Esophagus (tissue), 2 donors: Measurements from ENCODE around the gene CD1C. TPM values are rescaled to one million over a fixed set of nuclear protein-coding genes. Genes with fewer than 3 reads are reported as not detected.

Experiments
- H3K27ac ChIP-seq, 2 donors: one replicate each; pipeline ENCODE4 v1.5.1; 2013; ENCODE audit warnings: low read depth in 2 of 2, mild to moderate bottlenecking in 2 of 2, inconsistent platforms in 1 of 2, low read length in 1 of 2, moderate library complexity in 1 of 2
- H3K27me3 ChIP-seq, 2 donors: one replicate each; pipeline ENCODE4 v1.6.1; 2013; ENCODE audit warnings: low read length in 2 of 2, control low read depth in 1 of 2, mild to moderate bottlenecking in 1 of 2; ENCODE audit not compliant: insufficient read depth in 2 of 2, control insufficient read depth in 1 of 2
- H3K36me3 ChIP-seq, 2 donors: one replicate each; pipeline ENCODE4 v1.6.1; 2013; ENCODE audit warnings: low read length in 1 of 2; ENCODE audit not compliant: control insufficient read depth in 2 of 2, insufficient read depth in 2 of 2
- H3K4me1 ChIP-seq, 2 donors: one replicate each; pipeline ENCODE4 v1.6.1; 2013; ENCODE audit warnings: low read length in 1 of 2; ENCODE audit not compliant: control insufficient read depth in 2 of 2, insufficient read depth in 2 of 2
- H3K4me3 ChIP-seq, 2 donors: one replicate each; pipeline ENCODE4 v1.5.1; 2013; ENCODE audit warnings: low read length in 2 of 2, mild to moderate bottlenecking in 2 of 2, low read depth in 1 of 2, moderate library complexity in 1 of 2
- H3K9me3 ChIP-seq, 2 donors: one replicate each; pipeline ENCODE4 v1.6.1; 2013; ENCODE audit warnings: mild to moderate bottlenecking in 2 of 2, low read depth in 1 of 2, low read length in 1 of 2, moderate library complexity in 1 of 2; ENCODE audit not compliant: control insufficient read depth in 2 of 2, insufficient read depth in 1 of 2
- WGBS, 2 donors: extraction: QIAGEN DNeasy Blood & Tissue Kit; methylation state at CpG; one replicate each; pipeline ENCODE4 v1.1.7; 2013; 5-methylcytosine and 5-hydroxymethylcytosine counted together
- polyA plus RNA-seq, 2 donors: library from polyadenylated mRNA; stranded (reverse); fragments of 200-250 nt; gene quantifications; one replicate each; pipeline ENCODE4 v1.2.3, GENCODE V29; 2013
- donor health status: healthy with polysubstance abuse.
- donor health status: Bipolar disorder and iron deficiency.

CD1C gene
- polyA plus RNA-seq, 2 donors: 0.31 to 1.9 TPM

GRCh38 chr1:158311066-158311465, 21.3 kb downstream of the CD1C start:
- H3K27me3 ChIP-seq: no peaks in the 10 kb centered on the region
- no peaks in the 10 kb centered on the region for H3K9me3 ChIP-seq
- H3K4me3 ChIP-seq: no peak overlapping the region
- no peak overlapping the region for H3K27ac ChIP-seq
- H3K4me1 ChIP-seq: no peaks in the 10 kb centered on the region
- WGBS, 2 donors: 54 to 72% methylated on average over 2 of the region's 2 CpGs
- no peaks in the 10 kb centered on the region for H3K36me3 ChIP-seq

GRCh38 chr1:158323866-158324265, 34.1 kb downstream of the CD1C start:
- no peak overlapping the region for H3K4me3 ChIP-seq
- no peaks in the 10 kb centered on the region for H3K9me3 ChIP-seq
- H3K27ac ChIP-seq: no peak overlapping the region
- WGBS, 2 donors: 56 to 65% methylated on average over 1 of the region's 1 CpG
- H3K27me3 ChIP-seq: no peaks in the 10 kb centered on the region
- no peaks in the 10 kb centered on the region for H3K4me1 ChIP-seq
- no peaks in the 10 kb centered on the region for H3K36me3 ChIP-seq

- 78 to 84% methylated on average over 4 of the region's 4 CpGs for WGBS, 2 donors
- Histone ChIP-seq H3K27ac (no peak overlapping the region), H3K36me3 (no peaks in the 10 kb centered on the region), H3K4me3 (no peak overlapping the region), H3K4me1 (no peaks in the 10 kb centered on the region), H3K9me3 (no peaks in the 10 kb centered on the region), H3K27me3 (no peaks in the 10 kb centered on the region)
Observed at GRCh38 chr1:158324395-158324794, 34.7 kb downstream of the CD1C start.

GRCh38 chr1:158327481-158327880, 37.8 kb downstream of the CD1C start:
- no peak overlapping the region for H3K27ac ChIP-seq
- no peaks in the 10 kb centered on the region for H3K36me3 ChIP-seq
- no peaks in the 10 kb centered on the region for H3K27me3 ChIP-seq
- no peak overlapping the region for H3K4me3 ChIP-seq
- H3K9me3 ChIP-seq: no peaks in the 10 kb centered on the region
- H3K4me1 ChIP-seq: no peaks in the 10 kb centered on the region

- no peaks in the 10 kb centered on the region for H3K4me1 ChIP-seq
- H3K27ac ChIP-seq: no peak overlapping the region
- no peak overlapping the region for H3K4me3 ChIP-seq
- H3K9me3 ChIP-seq: no peaks in the 10 kb centered on the region
- H3K36me3 ChIP-seq: no peaks in the 10 kb centered on the region
- WGBS, 2 donors: 81 to 82% methylated on average over 3 of the region's 3 CpGs
- H3K27me3 ChIP-seq: no peaks in the 10 kb centered on the region
Observed at GRCh38 chr1:158328426-158328825, 38.7 kb downstream of the CD1C start.

- WGBS, 2 donors: 82 to 86% methylated on average over 7 of the region's 7 CpGs
- Histone ChIP-seq H3K27ac (no peak overlapping the region), H3K36me3 (no peaks in the 10 kb centered on the region), H3K9me3 (no peaks in the 10 kb centered on the region), H3K4me3 (no peak overlapping the region), H3K27me3 (no peaks in the 10 kb centered on the region), H3K4me1 (no peaks in the 10 kb centered on the region)
Observed at GRCh38 chr1:158329300-158329699, 39.6 kb downstream of the CD1C start.

GRCh38 chr1:158329733-158330132, 40.0 kb downstream of the CD1C start:
- no peaks in the 10 kb centered on the region for H3K9me3 ChIP-seq
- no peaks in the 10 kb centered on the region for H3K27me3 ChIP-seq
- H3K4me3 ChIP-seq: no peak overlapping the region
- H3K27ac ChIP-seq: no peak overlapping the region
- no peaks in the 10 kb centered on the region for H3K36me3 ChIP-seq
- WGBS, 2 donors: 67 to 75% methylated on average over 3 of the region's 3 CpGs
- H3K4me1 ChIP-seq: no peaks in the 10 kb centered on the region

- Histone ChIP-seq H3K27ac (no peak overlapping the region), H3K27me3 (no peaks in the 10 kb centered on the region), H3K4me1 (no peaks in the 10 kb centered on the region), H3K36me3 (no peaks in the 10 kb centered on the region), H3K4me3 (no peak overlapping the region), H3K9me3 (no peaks in the 10 kb centered on the region)
- WGBS, 2 donors: 74% methylated on average over 11 of the region's 11 CpGs
Observed at GRCh38 chr1:158330391-158331105, 40.8 kb downstream of the CD1C start.

GRCh38 chr1:158331106-158331425, 41.3 kb downstream of the CD1C start:
- H3K4me3 ChIP-seq: no peak overlapping the region
- 78 to 82% methylated on average over 1 of the region's 1 CpG for WGBS, 2 donors
- no peaks in the 10 kb centered on the region for H3K9me3 ChIP-seq
- no peaks in the 10 kb centered on the region for H3K4me1 ChIP-seq
- H3K27ac ChIP-seq: no peak overlapping the region
- H3K36me3 ChIP-seq: no peaks in the 10 kb centered on the region
- no peaks in the 10 kb centered on the region for H3K27me3 ChIP-seq

- Histone ChIP-seq H3K27ac (no peak within 1 kb of the TSS), H3K36me3 (no peaks in the 10 kb centered on the region), H3K9me3 (no peaks in the 10 kb centered on the region), H3K4me1 (no peaks in the 10 kb centered on the region), H3K27me3 (no peaks in the 10 kb centered on the region), H3K4me3 (no peak within 1 kb of the TSS)
- WGBS, 2 donors: 89 to 93% methylated on average over 2 of the region's 2 CpGs
Observed at GRCh38 chr1:158331481-158332150, 41.9 kb downstream of the CD1C start, which contains the start of gene CD1B. Gene CD1B, minus strand, starts transcription at chr1:158331531. Its CDS starts 108 bp downstream, at chr1:158331423.
